ENCODE results near the gene GRB2.

DNA sequence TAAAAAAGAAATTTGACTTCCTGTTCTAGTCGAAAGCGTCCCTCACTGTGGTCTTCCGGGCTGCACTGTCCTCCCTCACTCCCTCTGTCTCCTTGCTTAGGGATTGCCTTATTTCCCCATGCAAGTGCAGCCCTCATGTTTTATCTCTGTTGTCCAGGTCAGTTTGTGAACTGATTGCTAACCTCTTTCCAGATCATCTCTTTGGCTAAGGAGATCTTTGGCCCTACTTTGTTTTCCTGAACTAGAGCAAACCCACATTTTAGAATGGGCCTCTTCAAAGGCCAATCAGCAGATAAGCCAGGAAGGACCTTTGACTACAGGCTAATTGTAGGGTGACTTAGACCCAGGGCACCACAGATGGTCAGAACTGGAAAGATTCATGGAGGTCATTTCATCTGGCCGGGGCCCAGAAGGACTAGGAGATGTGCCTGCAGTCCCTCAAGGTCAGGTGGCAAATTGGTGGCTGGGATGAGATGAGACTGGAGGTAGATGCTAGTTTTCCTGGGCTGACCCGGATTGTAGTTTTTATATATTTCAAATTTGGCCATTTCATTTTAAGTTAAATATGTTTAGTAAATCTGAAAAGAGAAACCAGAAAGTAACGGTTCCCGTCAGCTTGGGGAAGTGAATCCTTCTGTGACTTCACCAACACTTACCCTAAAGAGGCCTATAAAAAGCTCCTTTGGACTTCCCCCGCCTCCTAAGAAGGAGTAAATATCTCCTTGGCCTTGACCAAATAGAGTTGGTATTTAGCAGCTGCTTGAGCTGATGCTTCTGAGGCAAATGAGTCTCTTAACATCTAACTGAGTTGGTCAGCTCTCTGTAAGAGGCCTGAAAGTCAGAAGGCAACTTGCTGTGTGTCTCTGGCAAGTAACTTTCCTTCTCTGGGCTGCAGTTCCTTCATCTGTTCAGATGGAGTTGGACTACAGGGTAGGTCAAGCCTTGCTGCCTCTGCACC lies 110.0 kb downstream of the GRB2 start:
- TF ChIP-seq, protein P1, sequence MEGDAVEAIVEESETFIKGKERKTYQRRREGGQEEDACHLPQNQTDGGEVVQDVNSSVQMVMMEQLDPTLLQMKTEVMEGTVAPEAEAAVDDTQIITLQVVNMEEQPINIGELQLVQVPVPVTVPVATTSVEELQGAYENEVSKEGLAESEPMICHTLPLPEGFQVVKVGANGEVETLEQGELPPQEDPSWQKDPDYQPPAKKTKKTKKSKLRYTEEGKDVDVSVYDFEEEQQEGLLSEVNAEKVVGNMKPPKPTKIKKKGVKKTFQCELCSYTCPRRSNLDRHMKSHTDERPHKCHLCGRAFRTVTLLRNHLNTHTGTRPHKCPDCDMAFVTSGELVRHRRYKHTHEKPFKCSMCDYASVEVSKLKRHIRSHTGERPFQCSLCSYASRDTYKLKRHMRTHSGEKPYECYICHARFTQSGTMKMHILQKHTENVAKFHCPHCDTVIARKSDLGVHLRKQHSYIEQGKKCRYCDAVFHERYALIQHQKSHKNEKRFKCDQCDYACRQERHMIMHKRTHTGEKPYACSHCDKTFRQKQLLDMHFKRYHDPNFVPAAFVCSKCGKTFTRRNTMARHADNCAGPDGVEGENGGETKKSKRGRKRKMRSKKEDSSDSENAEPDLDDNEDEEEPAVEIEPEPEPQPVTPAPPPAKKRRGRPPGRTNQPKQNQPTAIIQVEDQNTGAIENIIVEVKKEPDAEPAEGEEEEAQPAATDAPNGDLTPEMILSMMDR (IDR thresholded peaks at IDR 0.05): no peak
- TF ChIP-seq POLR2A (IDR thresholded peaks at IDR 0.05): no peak

All from Peyer's patch (tissue), 4 donors.